HTR-8/SVneo (cell line): Measurements from ENCODE around the gene L3MBTL4.
"Not testable (repeated sequence)": the region's sequence is repeated elsewhere in the genome, so short reads cannot be mapped to it uniquely, and the experiment has no call there.

Experiments used
- DNase-seq: peaks from one replicate; pipeline ENCODE4 v3.0.0; 2011; ENCODE audit warnings: low spot score, mixed read lengths; ENCODE audit not compliant: insufficient read length
- FAIRE-seq: peaks from 2 replicates; lab custom pipeline; 2011; peaks lifted over from hg19 to GRCh38; lab: Jason Lieb, UNC

L3MBTL4 gene

GRCh38 chr18:6326566-6326965 is 88.1 kb downstream of the L3MBTL4 start:
- DNase-seq: no peak
- no peak for FAIRE-seq

GRCh38 chr18:6323319-6323889 is 91.3 kb downstream of the L3MBTL4 start:
- DNase-seq: no peak

DNA sequence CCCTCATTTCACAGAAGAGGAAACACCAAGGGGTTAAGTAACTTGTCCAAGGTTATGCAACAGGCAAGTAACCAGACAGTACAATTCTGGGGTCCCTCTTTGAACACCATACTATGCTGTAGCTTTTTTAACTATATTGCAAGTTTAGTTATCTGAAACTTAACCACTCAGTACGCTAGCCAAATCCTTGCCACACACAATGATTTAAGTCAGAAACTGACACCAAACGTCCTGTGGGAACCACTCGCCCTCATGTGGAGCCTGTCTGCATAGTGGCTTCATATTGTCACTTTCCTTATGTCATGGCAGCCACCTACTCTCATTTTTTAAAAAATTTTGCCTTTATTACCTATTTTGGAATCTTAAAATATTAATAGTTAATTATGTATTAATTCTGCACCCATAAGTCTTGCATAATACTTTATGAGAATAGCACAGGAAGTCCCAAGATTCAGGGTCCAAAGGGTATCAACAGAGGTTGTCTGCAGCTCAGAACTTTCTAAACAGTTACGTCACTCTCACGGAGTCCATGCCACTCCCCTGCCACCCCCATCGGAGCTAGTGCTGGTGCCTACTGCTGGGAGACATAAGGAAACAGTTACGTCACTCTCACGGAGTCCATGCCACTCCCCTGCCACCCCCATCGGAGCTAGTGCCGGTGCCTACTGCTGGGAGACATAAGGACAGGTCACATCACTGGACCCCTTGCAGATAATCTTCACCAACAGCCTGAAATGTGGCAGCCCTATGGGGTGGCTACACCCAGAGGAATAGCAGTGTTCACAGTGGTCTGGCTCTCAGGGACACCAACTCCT is 99.0 kb downstream of the L3MBTL4 start:
- FAIRE-seq (no peak), DNase-seq (no peak)

More at GRCh38 chr18:6323319-6323889, 91.3 kb downstream of the L3MBTL4 start:
- FAIRE-seq: no peak

- FAIRE-seq: no peak
These were observed 101.3 kb downstream of the L3MBTL4 start for GRCh38 chr18:6313415-6313814.

GRCh38 chr18:6311456-6312215 is 103.1 kb downstream of the L3MBTL4 start:
- no peak for DNase-seq
- FAIRE-seq: no peak

More at GRCh38 chr18:6313415-6313814, 101.3 kb downstream of the L3MBTL4 start:
- DNase-seq: no peak

GRCh38 chr18:6310714-6311113 is 104.0 kb downstream of the L3MBTL4 start:
- no peak for FAIRE-seq
- DNase-seq: no peak

DNA sequence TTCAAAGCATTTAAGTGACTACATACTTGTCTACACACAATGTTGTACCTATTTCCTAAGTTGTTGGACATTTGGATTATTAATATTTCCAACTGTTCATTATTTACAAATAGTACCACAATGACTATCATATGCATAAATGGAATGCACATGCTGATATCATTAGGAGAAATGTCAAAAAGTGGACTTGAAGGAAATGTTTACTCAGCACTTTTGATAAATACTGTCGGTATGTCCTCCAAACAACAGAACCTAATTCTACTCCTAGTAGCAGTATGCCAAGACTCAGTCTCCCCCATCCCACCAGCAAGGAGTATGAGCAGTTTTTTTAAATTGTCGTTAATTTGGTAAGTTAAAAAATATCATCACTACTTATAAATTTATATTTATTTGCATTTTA is 116.8 kb downstream of the L3MBTL4 start:
- DNase-seq (no peak), FAIRE-seq (no peak)

- FAIRE-seq (no peak), DNase-seq (no peak)
These were observed 120.4 kb downstream of the L3MBTL4 start for GRCh38 chr18:6294148-6294784.

- no peak for FAIRE-seq
These were observed 124.9 kb downstream of the L3MBTL4 start for GRCh38 chr18:6289843-6290242.

GRCh38 chr18:6286585-6286984 is 128.1 kb downstream of the L3MBTL4 start:
- no peak for FAIRE-seq
- no peak for DNase-seq

More at GRCh38 chr18:6289843-6290242, 124.9 kb downstream of the L3MBTL4 start:
- no peak for DNase-seq

DNA sequence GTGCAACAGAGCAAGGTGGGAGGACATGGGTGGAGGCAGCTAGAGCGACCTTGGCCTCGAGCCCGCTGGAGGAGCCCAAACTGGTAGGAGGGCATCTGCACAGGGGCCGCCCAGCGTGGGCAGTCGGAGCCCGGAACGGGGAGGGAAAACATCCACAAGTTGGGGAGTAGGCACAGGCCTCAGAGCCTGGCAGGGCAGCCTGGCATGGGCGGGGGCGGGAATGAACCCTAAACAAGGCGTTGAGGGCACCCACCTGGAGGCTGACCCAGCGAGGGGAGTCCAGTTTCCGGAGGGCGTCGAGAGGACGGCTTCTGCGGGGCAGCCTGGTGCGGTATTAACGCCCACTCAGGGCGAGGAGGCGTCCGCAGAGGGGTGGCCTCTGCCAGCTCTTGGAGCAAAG is 129.9 kb downstream of the L3MBTL4 start:
- DNase-seq (no peak), FAIRE-seq (no peak)

GRCh38 chr18:6284300-6284699 is 130.4 kb downstream of the L3MBTL4 start:
- no peak for FAIRE-seq
- DNase-seq: no peak

DNA sequence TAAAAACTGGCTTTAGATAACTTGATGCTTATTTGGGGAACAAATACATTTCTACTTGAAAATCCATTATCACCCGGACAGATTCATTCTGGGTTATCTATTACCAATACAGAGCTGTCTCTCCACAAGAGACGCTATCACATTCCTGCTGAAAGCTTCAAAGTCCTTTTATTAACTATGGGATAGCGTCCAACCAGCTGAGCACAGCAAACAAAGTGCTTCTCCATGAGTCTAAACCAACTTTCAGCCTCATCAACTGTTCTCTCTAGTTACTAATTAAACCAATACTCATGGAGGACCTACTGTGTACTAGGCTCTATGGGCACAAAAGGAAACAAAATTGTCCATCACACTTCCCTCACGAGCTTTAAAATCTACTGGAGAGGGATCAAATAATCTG is 132.8 kb downstream of the L3MBTL4 start:
- FAIRE-seq: no peak
- DNase-seq: no peak

GRCh38 chr18:6280211-6280743 is 134.4 kb downstream of the L3MBTL4 start:
- FAIRE-seq (no peak), DNase-seq (no peak)

- DNase-seq (no peak), FAIRE-seq (no peak)
These were observed 135.4 kb downstream of the L3MBTL4 start for GRCh38 chr18:6279308-6279707.

GRCh38 chr18:6273423-6273822 is 141.3 kb downstream of the L3MBTL4 start:
- FAIRE-seq: no peak
- DNase-seq: no peak

- not testable (repeated sequence) for DNase-seq, FAIRE-seq
These were observed 142.6 kb downstream of the L3MBTL4 start for GRCh38 chr18:6272144-6272543.

- no peak for FAIRE-seq
- no peak for DNase-seq
These were observed 143.1 kb downstream of the L3MBTL4 start for GRCh38 chr18:6271585-6271984.

DNA sequence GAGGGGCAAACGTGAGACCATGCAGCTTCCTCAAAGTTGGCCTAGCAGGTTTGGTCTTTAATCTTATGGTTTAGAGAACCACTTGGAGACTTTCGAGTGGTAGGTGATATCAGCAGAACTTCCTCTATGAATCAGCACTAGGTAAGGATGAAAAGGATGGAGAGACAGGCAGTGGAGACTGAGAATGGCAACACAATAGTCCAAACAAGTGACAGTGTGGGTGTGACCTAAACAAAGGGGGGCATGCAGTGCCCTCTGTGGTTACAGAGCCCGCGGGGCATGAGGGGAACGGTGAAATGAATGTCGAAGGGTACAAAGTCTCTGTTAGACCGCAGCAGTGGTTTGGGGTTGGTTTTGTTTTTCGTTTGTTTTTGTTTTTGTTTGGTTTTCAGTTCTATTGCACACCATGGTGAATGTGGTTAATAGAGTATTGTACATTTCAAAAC is 143.9 kb downstream of the L3MBTL4 start:
- FAIRE-seq: no peak
- no peak for DNase-seq

DNA sequence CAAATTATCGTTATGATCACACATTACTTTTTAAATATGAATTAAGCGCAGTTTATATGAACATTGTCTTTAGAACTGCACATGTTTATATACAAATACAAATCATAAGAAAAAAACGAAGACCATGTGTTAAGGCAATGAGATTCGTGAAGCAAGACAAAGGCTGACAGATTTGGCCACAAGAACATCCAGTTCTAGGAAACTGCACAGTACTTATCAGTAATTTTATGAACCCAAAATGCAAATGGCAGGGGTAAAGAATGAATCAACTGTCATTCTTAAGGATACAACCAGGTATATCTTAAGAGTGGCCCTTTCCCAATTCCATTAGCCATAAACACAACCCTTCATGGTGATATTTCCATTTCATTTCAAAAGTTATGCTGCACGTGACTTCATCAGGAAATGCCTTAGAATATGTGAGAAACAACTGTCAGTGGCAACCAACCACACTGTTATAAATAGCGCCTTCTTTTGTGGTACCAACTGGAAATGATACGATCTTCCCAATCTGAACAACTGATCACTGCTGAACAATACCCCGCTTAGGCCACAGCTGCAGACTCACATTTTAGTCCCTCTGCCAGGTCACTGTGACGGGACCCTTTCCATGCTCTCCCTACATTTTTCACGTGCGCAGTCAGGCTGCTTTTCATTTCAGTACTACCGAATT is 144.9 kb downstream of the L3MBTL4 start:
- FAIRE-seq (no peak), DNase-seq (no peak)
